ENCODE results near the gene TTLL10.

Gene TTLL10, protein sequence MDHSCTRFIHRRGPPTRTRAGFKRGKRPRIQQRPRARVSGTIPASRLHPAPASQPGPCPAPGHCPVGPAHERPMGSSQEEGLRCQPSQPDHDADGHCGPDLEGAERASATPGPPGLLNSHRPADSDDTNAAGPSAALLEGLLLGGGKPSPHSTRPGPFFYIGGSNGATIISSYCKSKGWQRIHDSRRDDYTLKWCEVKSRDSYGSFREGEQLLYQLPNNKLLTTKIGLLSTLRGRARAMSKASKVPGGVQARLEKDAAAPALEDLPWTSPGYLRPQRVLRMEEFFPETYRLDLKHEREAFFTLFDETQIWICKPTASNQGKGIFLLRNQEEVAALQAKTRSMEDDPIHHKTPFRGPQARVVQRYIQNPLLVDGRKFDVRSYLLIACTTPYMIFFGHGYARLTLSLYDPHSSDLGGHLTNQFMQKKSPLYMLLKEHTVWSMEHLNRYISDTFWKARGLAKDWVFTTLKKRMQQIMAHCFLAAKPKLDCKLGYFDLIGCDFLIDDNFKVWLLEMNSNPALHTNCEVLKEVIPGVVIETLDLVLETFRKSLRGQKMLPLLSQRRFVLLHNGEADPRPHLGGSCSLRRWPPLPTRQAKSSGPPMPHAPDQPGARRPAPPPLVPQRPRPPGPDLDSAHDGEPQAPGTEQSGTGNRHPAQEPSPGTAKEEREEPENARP

DNA sequence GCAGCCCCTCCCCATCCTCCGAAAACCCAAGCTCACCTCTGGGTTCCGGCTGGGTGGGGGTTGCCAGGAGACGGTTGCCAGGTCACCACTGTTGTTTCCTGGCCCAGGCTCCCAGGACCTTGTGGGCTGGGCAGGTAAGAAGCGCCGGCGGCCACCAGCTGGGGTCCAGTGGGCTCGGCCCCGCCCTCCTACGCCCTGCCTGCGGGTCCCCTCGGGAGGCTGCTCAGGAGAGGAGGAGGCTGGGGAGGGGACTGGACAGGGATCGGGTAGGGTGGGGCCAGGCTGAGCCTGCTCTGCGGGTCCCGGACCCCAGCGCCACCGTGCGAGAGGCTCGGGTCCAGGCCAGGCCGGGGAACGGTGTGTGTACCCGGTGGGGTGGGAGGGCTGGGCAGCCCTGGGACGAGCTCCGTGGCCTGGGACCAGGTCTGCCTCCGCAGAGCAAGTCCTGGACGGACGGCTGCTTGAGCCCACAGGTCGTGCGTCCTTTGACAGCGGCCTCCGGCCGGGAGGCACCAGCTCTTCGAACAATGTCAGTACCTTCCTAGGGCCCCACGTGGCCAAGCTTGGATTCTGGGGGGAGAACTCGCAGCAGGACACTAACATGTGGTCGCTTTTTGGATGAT lies at the start of gene TTLL10:
TTLL10 (plus strand) TSS at position 88 of the 623 bp plus-strand sequence. CDS start 5,336 bp downstream, outside the sequence.
- no peak for DNase-seq (ENCODE audit: low spot score)

GRCh38 chr1:1124508-1124785 lies 49.2 kb upstream of the TTLL10 start:
- DNase-seq (ENCODE audit: low spot score): no peak

DNA sequence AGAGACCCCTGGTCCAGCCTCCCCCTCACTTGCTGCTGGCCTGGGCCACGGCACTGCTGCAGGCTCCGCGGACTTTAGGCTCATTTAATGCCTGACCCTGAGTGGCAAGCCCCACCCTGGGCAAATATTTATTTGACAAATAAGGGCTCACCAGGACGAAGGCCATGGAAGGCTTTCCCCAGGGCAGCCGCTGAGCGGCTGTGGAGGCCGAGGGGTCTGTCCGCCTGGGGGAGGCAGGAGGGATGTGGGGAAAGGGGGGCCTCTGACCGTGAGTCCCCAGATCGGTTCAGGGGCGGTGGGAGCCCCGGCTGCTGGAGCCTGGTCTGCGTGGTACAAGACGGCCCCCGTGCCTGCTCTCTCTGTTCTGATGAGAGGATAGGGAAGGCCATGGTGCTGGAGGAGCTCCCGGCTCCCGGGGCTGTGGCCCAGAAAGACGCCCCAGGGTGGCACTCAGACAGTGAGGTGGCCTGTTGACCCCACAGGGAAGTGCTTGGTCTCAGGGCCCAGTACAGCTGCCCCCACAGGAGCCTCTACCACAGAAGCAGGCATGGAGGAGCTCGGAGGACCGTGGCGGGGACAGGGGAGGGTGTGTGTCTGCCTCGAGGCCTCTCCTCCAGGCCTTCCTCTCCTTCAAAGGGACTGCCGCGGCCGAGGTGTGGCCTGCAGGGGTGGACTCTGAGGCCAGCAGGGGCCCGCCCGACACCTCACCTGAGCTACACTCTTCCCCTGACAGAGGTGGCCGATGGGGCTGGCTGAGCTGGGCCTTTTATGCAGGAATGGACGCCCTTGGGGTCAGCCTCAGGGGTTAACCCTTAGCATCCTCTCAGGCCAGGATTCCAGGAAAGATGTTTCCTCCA lies 48.7 kb upstream of the TTLL10 start:
- DNase-seq (ENCODE audit: low spot score): no peak

DNA sequence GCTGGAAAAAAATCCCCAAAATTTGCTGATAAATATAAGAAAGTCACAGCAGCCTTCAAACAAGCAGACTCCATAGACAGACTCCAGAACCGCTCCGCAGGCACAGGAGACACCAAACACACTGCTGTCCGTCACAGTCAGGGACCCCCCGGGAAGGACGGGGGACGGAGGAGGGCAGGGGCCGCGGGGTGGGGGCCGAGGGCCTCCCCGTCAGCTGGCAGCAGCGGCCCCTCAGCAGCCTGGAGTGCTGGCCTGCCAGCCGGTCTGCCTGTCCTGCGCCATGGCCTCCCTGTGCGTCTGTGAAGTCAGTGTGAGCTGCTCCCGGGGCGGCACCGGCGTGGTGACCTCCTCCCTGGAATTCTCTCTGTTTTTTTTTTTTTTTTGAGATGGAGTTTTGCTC lies 47.7 kb upstream of the TTLL10 start:
- no peak for DNase-seq (ENCODE audit: low spot score)

- DNase-seq (ENCODE audit: low spot score): no peak
These were observed 45.9 kb upstream of the TTLL10 start for GRCh38 chr1:1127551-1128451.

- DNase-seq (ENCODE audit: low spot score): no peak
These were observed 45.1 kb upstream of the TTLL10 start for GRCh38 chr1:1128454-1129139.

GRCh38 chr1:1129381-1129821 lies 44.3 kb upstream of the TTLL10 start:
- no peak for DNase-seq (ENCODE audit: low spot score)

DNA sequence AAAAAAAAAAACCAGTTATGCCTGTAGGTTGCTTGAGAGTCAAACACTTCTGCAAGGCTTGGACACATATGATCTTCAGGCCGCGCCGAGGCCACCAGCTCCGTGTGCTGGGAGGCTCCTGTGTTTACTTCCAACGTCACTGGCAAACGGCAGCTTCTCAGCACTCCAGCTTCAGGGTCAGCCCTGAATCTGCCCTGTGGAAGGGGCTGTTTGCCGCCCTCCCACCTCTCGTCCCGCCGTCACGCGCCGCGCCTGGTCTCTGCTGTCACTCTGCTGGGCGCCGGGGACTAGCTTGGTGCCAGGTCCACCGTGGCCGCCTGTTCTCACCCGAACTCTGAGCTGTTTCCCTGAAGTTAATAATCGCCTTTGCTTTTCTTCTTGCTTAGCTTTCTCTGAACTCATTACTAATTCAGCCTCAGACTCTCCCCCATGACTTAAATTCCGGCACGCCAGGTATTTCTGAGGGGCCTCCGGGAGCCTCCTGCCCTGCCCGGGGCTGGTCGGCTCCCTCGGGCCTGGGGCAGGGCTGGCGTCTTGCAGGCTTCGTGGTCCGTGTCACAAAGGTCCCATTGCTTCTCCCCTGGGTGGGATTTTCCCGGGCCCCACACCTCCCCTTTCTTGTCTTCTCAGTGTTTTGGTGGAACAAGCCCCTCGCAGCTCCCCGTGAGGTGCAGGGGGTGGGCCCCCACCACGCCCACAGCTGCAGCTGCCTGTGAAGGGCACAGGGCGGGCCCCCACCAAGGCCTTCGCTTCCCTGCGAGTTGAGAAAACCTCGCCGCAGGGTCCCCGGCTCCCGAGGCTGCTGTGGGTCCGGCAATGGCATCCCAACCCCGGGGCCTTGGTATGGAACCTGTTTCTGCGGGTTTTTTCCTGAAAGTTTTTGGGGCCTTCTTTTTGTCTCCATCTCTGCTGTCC lies 43.2 kb upstream of the TTLL10 start:
- no peak for DNase-seq (ENCODE audit: low spot score)

DNA sequence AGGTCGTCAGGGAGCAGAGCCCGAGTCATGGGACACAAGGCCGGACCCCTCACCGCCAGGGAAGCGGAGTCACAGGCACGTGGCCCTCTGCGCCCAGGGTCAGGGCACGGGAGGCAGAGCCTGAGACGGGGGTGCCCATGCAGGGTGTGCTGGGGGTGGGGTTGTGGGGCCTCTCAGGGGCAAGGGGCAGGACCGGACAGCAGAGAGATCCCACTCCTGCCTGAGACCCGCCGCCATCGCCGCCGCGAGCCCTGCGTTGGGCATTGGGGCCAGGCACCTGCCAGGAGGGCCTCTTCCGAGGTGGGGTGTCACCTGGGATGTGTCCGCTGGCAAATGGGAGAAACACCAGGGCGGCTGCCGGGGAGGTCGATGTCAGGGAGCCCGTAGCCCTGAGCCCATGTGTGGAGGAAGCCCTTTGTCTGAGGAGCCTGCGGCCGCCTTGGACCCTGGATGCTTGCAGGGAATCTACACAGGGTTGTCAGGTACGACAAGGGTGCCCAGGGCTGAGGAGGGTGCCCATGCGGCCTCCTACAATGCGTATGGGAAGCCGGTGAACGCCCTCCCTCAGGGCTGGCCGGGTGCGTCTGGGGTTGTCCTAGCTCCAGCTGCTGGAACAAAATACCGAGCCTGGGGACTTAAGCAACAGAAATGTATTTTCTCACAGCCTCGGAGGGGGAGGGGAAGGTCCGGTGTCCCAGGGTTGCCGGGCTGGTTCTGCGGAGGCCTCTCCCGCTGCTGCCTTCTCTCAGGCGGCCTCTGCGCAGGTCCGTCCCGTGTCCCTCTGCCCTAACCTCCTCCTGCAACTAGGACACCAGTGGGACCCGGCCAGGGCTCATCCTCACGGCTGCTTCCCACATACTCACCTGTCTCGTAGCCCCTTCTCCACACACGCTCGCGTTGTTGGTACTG lies 41.4 kb upstream of the TTLL10 start:
- no peak for DNase-seq (ENCODE audit: low spot score)

- no peak for DNase-seq (ENCODE audit: low spot score)
These were observed 40.5 kb upstream of the TTLL10 start for GRCh38 chr1:1132956-1133750.

DNA sequence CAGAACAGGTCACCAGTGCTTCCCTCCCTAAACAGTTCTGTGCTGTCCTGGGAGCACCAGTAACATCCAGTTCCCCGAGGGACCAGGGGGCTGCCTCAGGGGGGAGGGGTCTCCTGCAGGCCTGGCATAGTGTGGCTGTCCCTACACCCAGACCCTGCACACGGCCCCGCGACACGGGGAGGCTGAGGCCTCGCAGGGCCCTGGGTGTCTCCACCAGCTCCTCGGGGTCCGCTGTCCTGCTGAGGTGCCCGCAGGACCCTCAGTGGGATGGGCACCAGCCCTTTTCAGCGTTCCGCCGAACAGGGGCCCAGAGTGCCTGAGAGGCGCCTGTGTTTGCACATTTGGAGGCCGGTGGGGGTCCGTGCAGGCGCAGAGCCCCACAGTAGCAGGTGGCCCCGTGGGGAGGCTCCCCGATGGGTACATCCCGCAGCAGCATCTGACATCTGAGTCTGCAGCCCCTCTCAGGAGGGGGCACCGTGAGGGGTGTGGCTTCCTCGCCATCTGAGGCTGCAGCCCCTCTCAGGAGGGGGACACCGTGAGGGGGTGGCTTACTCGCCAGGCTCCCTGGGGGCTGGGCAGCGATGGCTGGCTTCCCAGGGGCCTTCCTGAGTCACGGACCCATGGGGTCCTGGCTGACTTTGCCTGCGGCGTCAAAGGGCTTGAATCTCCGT lies 39.2 kb upstream of the TTLL10 start:
- no peak for DNase-seq (ENCODE audit: low spot score)

DNA sequence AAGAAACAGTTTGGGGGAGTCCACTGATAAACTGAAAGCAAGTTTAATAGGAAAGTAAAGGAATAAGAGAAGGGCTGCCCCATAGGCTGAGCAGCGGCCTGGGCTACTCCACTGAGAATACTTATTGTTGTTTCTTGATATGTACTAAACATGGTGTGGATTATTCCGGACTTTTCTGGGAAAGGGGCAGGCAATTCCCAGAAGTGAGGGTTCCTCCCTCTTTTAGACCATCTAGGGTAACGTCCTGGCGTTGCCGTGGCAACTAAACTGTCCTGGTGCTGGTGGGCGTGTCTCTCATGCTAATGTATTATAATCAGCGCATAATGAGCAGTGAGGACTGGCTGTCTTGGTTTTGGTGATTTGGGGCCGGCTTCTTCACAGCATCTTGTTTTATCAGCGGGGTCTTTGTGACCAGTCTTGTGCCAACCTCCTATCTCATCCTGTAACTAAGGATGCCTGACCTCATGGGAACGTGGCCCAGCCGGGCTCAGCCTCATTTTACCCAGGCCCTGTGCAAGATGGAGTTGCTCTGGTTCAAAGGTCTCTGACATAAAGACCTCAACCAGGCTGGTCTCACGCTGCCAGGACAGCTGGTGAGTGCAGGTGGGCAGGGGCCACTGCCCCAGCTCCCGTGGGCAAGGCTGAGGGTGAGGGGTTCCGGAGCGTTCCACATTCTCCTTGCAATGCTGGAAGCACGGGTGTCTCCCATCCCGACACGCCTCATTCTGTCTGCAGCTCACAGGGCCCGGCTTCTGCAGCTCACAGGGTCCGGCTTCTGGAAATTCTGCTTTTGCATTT lies 38.1 kb upstream of the TTLL10 start:
- no peak for DNase-seq (ENCODE audit: low spot score)

- no peak for DNase-seq (ENCODE audit: low spot score)
These were observed 37.0 kb upstream of the TTLL10 start for GRCh38 chr1:1136547-1137230.

DNA sequence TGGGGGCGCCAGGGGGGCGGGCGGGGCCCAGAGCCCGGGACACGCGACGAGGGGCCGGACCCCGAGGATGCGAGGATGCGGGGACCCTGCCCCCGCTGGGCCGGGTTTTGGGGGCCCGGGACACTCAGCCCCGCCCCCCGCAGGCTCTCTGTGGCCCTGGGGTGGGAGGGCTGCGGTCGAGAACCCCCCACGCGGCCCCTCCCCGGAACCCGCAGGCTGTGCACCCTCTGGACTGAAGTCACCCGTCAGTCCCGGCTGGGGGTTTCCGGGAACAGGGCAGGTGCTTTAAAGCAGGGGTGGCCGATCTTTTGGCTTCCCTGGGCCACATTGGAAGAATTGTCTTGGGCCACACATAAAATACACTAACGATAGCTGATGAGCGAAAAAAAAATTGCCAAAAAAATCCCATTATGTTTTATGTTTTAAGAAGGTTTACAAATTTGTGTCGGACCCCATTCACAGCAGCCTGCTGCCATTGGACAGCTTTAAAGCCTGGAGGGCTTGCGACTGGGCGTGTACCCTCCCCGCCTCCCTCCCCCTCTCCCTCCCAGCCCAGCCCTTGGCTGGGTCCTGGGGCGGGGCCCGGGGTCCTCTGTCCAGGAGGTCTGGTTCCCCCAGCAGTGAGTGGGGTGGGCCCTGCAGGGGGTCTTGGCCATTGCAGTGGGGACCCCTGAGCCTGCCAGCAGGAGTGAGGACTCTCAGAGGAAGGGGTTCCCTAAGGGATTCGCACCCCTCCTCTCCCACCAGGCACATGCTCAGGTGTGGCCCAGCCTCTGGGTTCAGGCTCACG lies 36.2 kb upstream of the TTLL10 start:
- no peak for DNase-seq (ENCODE audit: low spot score)

DNA sequence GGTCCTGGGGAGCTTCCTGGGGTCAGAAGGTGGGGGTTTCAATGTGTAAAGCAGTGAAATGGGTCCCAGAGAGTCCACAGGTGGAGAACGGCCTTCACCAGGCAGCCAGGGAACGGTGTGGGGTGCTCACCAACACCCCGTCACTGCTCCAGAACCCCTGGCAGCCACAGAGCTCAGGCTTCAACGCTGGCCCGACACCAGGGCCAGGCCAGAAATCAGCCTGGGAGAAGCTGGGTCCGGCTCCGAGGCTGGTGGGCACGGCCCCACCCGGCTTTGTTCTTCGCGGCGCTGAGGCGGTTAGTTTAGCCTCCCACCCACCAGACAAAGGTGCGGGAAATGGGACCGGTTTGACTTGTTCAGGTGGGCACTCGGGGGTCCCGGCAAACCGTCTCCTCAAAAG lies 33.0 kb upstream of the TTLL10 start:
- DNase-seq (ENCODE audit: low spot score): no peak

Data from COLO829 (cell line).